Smooth muscle cell (in vitro differentiated cells): Measurements from ENCODE around the gene KCNQ2. TPM values are rescaled to one million over a fixed set of nuclear protein-coding genes. Genes with fewer than 3 reads are reported as not detected.

ENCODE experiments used
- DNase-seq: peaks from one replicate; lab custom pipeline; 2025; ENCODE audit not compliant: unreplicated experiment; lab: John Stamatoyannopoulos, UW
- H2AFZ ChIP-seq: fragments of 200-600 bp; sonication (generic); 2 replicates; pipeline ENCODE4 v1.6.0; 2016; ENCODE audit warnings: antibody characterized with exemption, low read depth, mild to moderate bottlenecking
- H3F3A ChIP-seq: fragments of 200-600 bp; sonication (generic); 2 replicates; pipeline ENCODE4 v1.6.0; 2017; ENCODE audit warnings: antibody characterized with exemption, low read depth
- H3K27ac ChIP-seq: fragments of 200-600 bp; sonication (generic); 2 replicates; pipeline ENCODE4 v1.5.1; 2016; ENCODE audit warnings: low read depth, mild to moderate bottlenecking
- H3K27me3 ChIP-seq: fragments of 200-600 bp; sonication (generic); 2 replicates; pipeline ENCODE4 v1.6.1; 2016; ENCODE audit warnings: low read depth, mild to moderate bottlenecking
- H3K36me3 ChIP-seq: fragments of 200-600 bp; sonication (generic); 2 replicates; pipeline ENCODE4 v1.5.1; 2016; ENCODE audit warnings: low read depth
- H3K4me1 ChIP-seq: fragments of 200-600 bp; sonication (generic); 2 replicates; pipeline ENCODE4 v1.5.1; 2016; ENCODE audit warnings: low read depth
- H3K4me2 ChIP-seq: fragments of 200-600 bp; sonication (generic); 2 replicates; pipeline ENCODE4 v1.6.0; 2016; ENCODE audit warnings: mild to moderate bottlenecking
- H3K4me3 ChIP-seq: fragments of 200-600 bp; sonication (generic); 2 replicates; pipeline ENCODE4 v1.5.1; 2016; ENCODE audit warnings: mild to moderate bottlenecking
- H3K79me2 ChIP-seq: fragments of 200-600 bp; sonication (generic); 2 replicates; pipeline ENCODE4 v1.6.0; 2016; ENCODE audit warnings: low read depth, mild to moderate bottlenecking
- H3K9ac ChIP-seq: fragments of 200-600 bp; sonication (generic); 2 replicates; pipeline ENCODE4 v1.6.0; 2016; ENCODE audit warnings: low read depth
- H3K9me3 ChIP-seq: fragments of 200-600 bp; sonication (generic); replicated peaks from 2 replicates; pipeline ENCODE4 v1.5.1; 2016; ENCODE audit warnings: low read depth
- H4K20me1 ChIP-seq: fragments of 200-600 bp; sonication (generic); 2 replicates; pipeline ENCODE4 v1.6.0; 2016; ENCODE audit warnings: low read depth
- CTCF ChIP-seq: fragments of 200-600 bp; sonication (generic); IDR thresholded peaks from 2 replicates; pipeline ENCODE4 v1.5.1; 2017; ENCODE audit warnings: borderline replicate concordance, mild to moderate bottlenecking, antibody characterized with exemption; ENCODE audit not compliant: insufficient read depth, poor library complexity, severe bottlenecking
- WGBS: methylation state at CpG from one replicate; pipeline ENCODE4 v1.1.7; 2016; ENCODE audit warnings: low lambda C conversion rate; 5-methylcytosine and 5-hydroxymethylcytosine counted together
- polyA plus RNA-seq: library from polyadenylated mRNA; unstranded; fragments of >200 nt; fragmentation: Nextera tagmentation; extraction: Ambion mirVana; gene quantifications from 2 replicates; pipeline ENCODE4 v1.2.1, GENCODE V29; 2016
- total RNA-seq: library from RNA; depleted of rRNA; stranded (reverse); fragments of >200 nt; gene quantifications from 2 replicates; pipeline ENCODE4 v1.2.3, GENCODE V29; 2014

Gene KCNQ2
- total and polyA plus RNA-seq, 2 experiments from 2014 or later = 5.1 to 5.7 TPM

GRCh38 chr20:63420359-63421093 is 51.9 kb downstream of the KCNQ2 start:
- Histone ChIP-seq H3K4me3 (no peak overlapping the region), H3F3A (no peaks in the 10 kb centered on the region), H3K36me3 (no peaks in the 10 kb centered on the region), H3K9me3 (no peaks in the 10 kb centered on the region), H2AFZ (no peak overlapping the region), H4K20me1 (no peaks in the 10 kb centered on the region), H3K4me2 (no peak overlapping the region), H3K27me3 (no peaks in the 10 kb centered on the region), H3K27ac (no peak overlapping the region), H3K4me1 (peaks cover 3% of the 10 kb centered on the region), H3K79me2 (no peaks in the 10 kb centered on the region), H3K9ac (no peak overlapping the region)
- TF ChIP-seq CTCF = no peak
- DNase-seq = no peak
- WGBS = 92% methylated on average over 34 of the region's 34 CpGs

GRCh38 chr20:63419299-63419698 is 53.2 kb downstream of the KCNQ2 start:
- no peak overlapping the region for H3K27ac ChIP-seq
- no peak for TF ChIP-seq CTCF
- no peaks in the 10 kb centered on the region for H3K79me2 ChIP-seq
- H3F3A ChIP-seq = no peaks in the 10 kb centered on the region
- H3K36me3 ChIP-seq = no peaks in the 10 kb centered on the region
- H3K4me1 ChIP-seq = peaks cover 3% of the 10 kb centered on the region
- no peaks in the 10 kb centered on the region for H3K9me3 ChIP-seq
- H3K27me3 ChIP-seq = no peaks in the 10 kb centered on the region
- no peak overlapping the region for H3K9ac ChIP-seq
- H3K4me2 ChIP-seq = no peak overlapping the region
- no peak overlapping the region for H3K4me3 ChIP-seq
- no peak for DNase-seq
- H4K20me1 ChIP-seq = no peaks in the 10 kb centered on the region
- H2AFZ ChIP-seq = no peak overlapping the region
- WGBS = 95% methylated on average over 23 of the region's 24 CpGs

GRCh38 chr20:63418617-63419016 is 53.8 kb downstream of the KCNQ2 start:
- Histone ChIP-seq H3K4me1 (peaks cover 3% of the 10 kb centered on the region), H3K9ac (no peak overlapping the region), H4K20me1 (no peaks in the 10 kb centered on the region), H3F3A (no peaks in the 10 kb centered on the region), H3K27ac (no peak overlapping the region), H3K79me2 (no peaks in the 10 kb centered on the region), H3K36me3 (no peaks in the 10 kb centered on the region), H3K4me2 (no peak overlapping the region), H2AFZ (no peak overlapping the region), H3K27me3 (no peaks in the 10 kb centered on the region), H3K4me3 (no peak overlapping the region), H3K9me3 (no peaks in the 10 kb centered on the region)
- DNase-seq = no peak
- TF ChIP-seq CTCF = no peak
- WGBS = 98% methylated on average over 15 of the region's 16 CpGs

GRCh38 chr20:63417738-63418120 is 54.7 kb downstream of the KCNQ2 start:
- no peak overlapping the region for H3K27ac ChIP-seq
- H3K79me2 ChIP-seq = no peaks in the 10 kb centered on the region
- H4K20me1 ChIP-seq = no peaks in the 10 kb centered on the region
- no peak overlapping the region for H3K4me2 ChIP-seq
- peaks cover 3% of the 10 kb centered on the region for H3K4me1 ChIP-seq
- no peak for DNase-seq
- H3F3A ChIP-seq = no peaks in the 10 kb centered on the region
- no peak for TF ChIP-seq CTCF
- H2AFZ ChIP-seq = no peak overlapping the region
- H3K27me3 ChIP-seq = no peaks in the 10 kb centered on the region
- H3K4me3 ChIP-seq = no peak overlapping the region
- no peak overlapping the region for H3K9ac ChIP-seq
- H3K9me3 ChIP-seq = no peaks in the 10 kb centered on the region
- 83% methylated on average over 13 of the region's 23 CpGs for WGBS
- H3K36me3 ChIP-seq = no peaks in the 10 kb centered on the region
